H9 (cell line): ENCODE data around the gene PNPO. TPM values are rescaled to one million over a fixed set of nuclear protein-coding genes. Genes with fewer than 3 reads are reported as not detected.

Experiments used
- DNase-seq: peaks from one replicate; pipeline ENCODE4 v3.0.0-alpha.2; 2017
- H2AFZ ChIP-seq: one replicate; pipeline ENCODE4 v1.6.1; 2013; ENCODE audit warnings: mild to moderate bottlenecking, low read length, control low read depth, moderate library complexity
- H2AK5ac ChIP-seq: 2 replicates; pipeline ENCODE4 v1.6.1; 2013; ENCODE audit warnings: low read length, control low read depth, mixed read lengths; ENCODE audit not compliant: insufficient read length
- H2BK120ac ChIP-seq: one replicate; pipeline ENCODE4 v1.6.1; 2013; ENCODE audit warnings: low read depth, mild to moderate bottlenecking, low read length, control low read depth, inconsistent platforms; ENCODE audit not compliant: poor library complexity, severe bottlenecking
- H2BK12ac ChIP-seq: 2 replicates; pipeline ENCODE4 v1.6.1; 2013; ENCODE audit warnings: low read length, control low read depth, mixed read lengths, low read depth; ENCODE audit not compliant: insufficient read length
- H2BK15ac ChIP-seq: 2 replicates; pipeline ENCODE4 v1.6.1; 2013; ENCODE audit warnings: low read depth, low read length, control low read depth
- H2BK20ac ChIP-seq: one replicate; pipeline ENCODE4 v1.6.1; 2013; ENCODE audit warnings: low read depth, mild to moderate bottlenecking, low read length, control low read depth, inconsistent platforms; ENCODE audit not compliant: poor library complexity, severe bottlenecking
- H2BK5ac ChIP-seq: 2 replicates; pipeline ENCODE4 v1.6.1; 2013; ENCODE audit warnings: low read length, control low read depth, mixed read lengths; ENCODE audit not compliant: insufficient read length
- H3K14ac ChIP-seq: 2 replicates; pipeline ENCODE4 v1.6.1; 2013; ENCODE audit warnings: low read length, control low read depth; ENCODE audit not compliant: insufficient read depth
- H3K18ac ChIP-seq: 2 replicates; pipeline ENCODE4 v1.6.1; 2013; ENCODE audit warnings: low read depth, mild to moderate bottlenecking, mixed read lengths, low read length, control low read depth; ENCODE audit not compliant: insufficient read length
- H3K23ac ChIP-seq: 2 replicates; pipeline ENCODE4 v1.6.1; 2013; ENCODE audit warnings: low read length, control low read depth, mixed read lengths, low read depth; ENCODE audit not compliant: insufficient read length
- H3K23me2 ChIP-seq: 2 replicates; pipeline ENCODE4 v1.6.1; 2013; ENCODE audit warnings: low read depth, mild to moderate bottlenecking, mixed read lengths, low read length, control low read depth; ENCODE audit not compliant: insufficient read length, poor library complexity, severe bottlenecking
- H3K27ac ChIP-seq: 2 replicates; pipeline ENCODE4 v1.5.1; 2013; ENCODE audit warnings: low read length, control low read depth, mixed read lengths, low read depth; ENCODE audit not compliant: insufficient read length
- H3K27me3 ChIP-seq: 2 replicates; pipeline ENCODE4 v1.6.1; 2013; ENCODE audit warnings: low read length, control low read depth, inconsistent platforms; ENCODE audit not compliant: insufficient read depth
- H3K4ac ChIP-seq: 2 replicates; pipeline ENCODE4 v1.6.1; 2013; ENCODE audit warnings: low read depth, mild to moderate bottlenecking, control low read depth, inconsistent platforms, low read length, moderate library complexity
- H3K4me1 ChIP-seq: 2 replicates; pipeline ENCODE4 v1.6.1; 2013; ENCODE audit warnings: low read length, control low read depth, inconsistent platforms; ENCODE audit not compliant: insufficient read depth
- H3K4me2 ChIP-seq: 2 replicates; pipeline ENCODE4 v1.6.1; 2013; ENCODE audit warnings: low read length, control low read depth, mixed read lengths; ENCODE audit not compliant: insufficient read length, insufficient read depth
- H3K56ac ChIP-seq: 2 replicates; pipeline ENCODE4 v1.6.1; 2013; ENCODE audit warnings: low read depth, mild to moderate bottlenecking, mixed read lengths, low read length, control low read depth; ENCODE audit not compliant: insufficient read length
- H3K79me1 ChIP-seq: 2 replicates; pipeline ENCODE4 v1.6.1; 2013; ENCODE audit warnings: low read depth, mild to moderate bottlenecking, moderate library complexity, low read length, control low read depth, inconsistent platforms; ENCODE audit not compliant: insufficient read depth, poor library complexity, severe bottlenecking
- H3K79me2 ChIP-seq: 2 replicates; pipeline ENCODE4 v1.6.1; 2013; ENCODE audit warnings: low read length, control low read depth, inconsistent platforms; ENCODE audit not compliant: insufficient read depth
- H3K9ac ChIP-seq: 2 replicates; pipeline ENCODE4 v1.6.1; 2013; ENCODE audit warnings: low read length, control low read depth, mixed read lengths; ENCODE audit not compliant: insufficient read length; ENCODE audit errors: extremely low read depth
- H3K9me3 ChIP-seq: one replicate; pipeline ENCODE4 v1.6.1; 2013; ENCODE audit warnings: low read depth, low read length, inconsistent platforms; ENCODE audit not compliant: control insufficient read depth
- H3T11ph ChIP-seq: one replicate; pipeline ENCODE4 v1.6.1; 2013; ENCODE audit warnings: mild to moderate bottlenecking, low read length, control low read depth, inconsistent platforms
- H4K20me1 ChIP-seq: one replicate; pipeline ENCODE4 v1.6.1; 2013; ENCODE audit not compliant: control insufficient read depth, insufficient read length, insufficient read depth
- H4K5ac ChIP-seq: 2 replicates; pipeline ENCODE4 v1.6.1; 2013; ENCODE audit warnings: low read depth, mild to moderate bottlenecking, mixed read lengths, low read length, control low read depth; ENCODE audit not compliant: insufficient read length
- H4K8ac ChIP-seq: replicated peaks from 2 replicates; pipeline ENCODE4 v1.6.1; 2013; ENCODE audit warnings: low read length, control low read depth, mixed read lengths, low read depth; ENCODE audit not compliant: insufficient read length
- H4K91ac ChIP-seq: 2 replicates; pipeline ENCODE4 v1.6.1; 2013; ENCODE audit warnings: low read depth, mild to moderate bottlenecking, moderate library complexity, mixed read lengths, low read length, control low read depth; ENCODE audit not compliant: insufficient read length
- H3K27ac Mint-ChIP-seq, 3 experiments: 2 replicates in 2 of 3; 3 replicates in 1 of 3; pipeline ENCODE4 v1.8.0; 2020 to 2021; ENCODE audit warnings: mixed read lengths in 3 of 3, mild to moderate bottlenecking in 1 of 3, moderate library complexity in 1 of 3
- H3K27me3 Mint-ChIP-seq: 2 replicates; pipeline ENCODE4 v1.8.0; 2021; ENCODE audit warnings: low read depth, mild to moderate bottlenecking, moderate library complexity, mixed read lengths
- H3K36me3 Mint-ChIP-seq, 3 experiments: 2 replicates in 2 of 3; 3 replicates in 1 of 3; pipeline ENCODE4 v1.8.0; 2020 to 2021; ENCODE audit warnings: low read depth in 3 of 3, mixed read lengths in 3 of 3; ENCODE audit not compliant: insufficient read depth in 1 of 3
- H3K4me1 Mint-ChIP-seq, 2 experiments: 2 replicates each; pipeline ENCODE4 v1.8.0; 2020; ENCODE audit warnings: mixed read lengths in 2 of 2
- H3K4me3 Mint-ChIP-seq, 2 experiments: 2 replicates in 1 of 2; 3 replicates in 1 of 2; pipeline ENCODE4 v1.8.0; 2020 to 2021; ENCODE audit warnings: mild to moderate bottlenecking in 2 of 2, mixed read lengths in 2 of 2, moderate library complexity in 1 of 2
- H3K9me3 Mint-ChIP-seq, 2 experiments: 2 replicates in 1 of 2; 3 replicates in 1 of 2; pipeline ENCODE4 v1.8.0; 2020; ENCODE audit warnings: mild to moderate bottlenecking in 2 of 2, mixed read lengths in 2 of 2, moderate library complexity in 1 of 2
- CTCF ChIP-seq: fragments of 200-600 bp; sonication (generic); conservative IDR thresholded peaks from 3 replicates; pipeline ENCODE4 v1.8.0; 2021; ENCODE audit warnings: antibody characterized with exemption, mild to moderate bottlenecking
- WGBS: extraction: QIAGEN DNeasy Blood & Tissue Kit; methylation state at CpG from one replicate; pipeline ENCODE4 v1.1.7; 2013; ENCODE audit warnings: missing lambda C conversion rate, low lambda C conversion rate, mixed read lengths; ENCODE audit not compliant: insufficient read length; ENCODE audit errors: extremely low coverage; 5-methylcytosine and 5-hydroxymethylcytosine counted together
- total RNA-seq: library from RNA; stranded (reverse); gene quantifications from 2 replicates; pipeline ENCODE4 v1.2.1, GENCODE V29; 2021

The PNPO gene
- total RNA-seq, 1 experiment from 2014 or later = 6.7 TPM

GRCh38 chr17:47931848-47932247 lies 9.5 kb upstream of the PNPO start:
- Histone ChIP-seq H3K4me2 (no peak overlapping the region), H3T11ph (no peak overlapping the region), H3K27ac (no peak overlapping the region), H4K91ac (no peak overlapping the region), H2AFZ (no peak overlapping the region), H2BK15ac (no peak overlapping the region), H3K56ac (no peak overlapping the region), H3K9me3 (no peaks in the 10 kb centered on the region), H2BK5ac (no peak overlapping the region), H3K79me1 (no peaks in the 10 kb centered on the region), H3K18ac (no peak overlapping the region), H3K23ac (no peak overlapping the region), H3K4ac (no peak overlapping the region), H2BK20ac (no peak overlapping the region), H3K14ac (no peak overlapping the region), H2BK12ac (no peak overlapping the region), H4K8ac (no peak overlapping the region), H3K9ac (no peak overlapping the region), H2AK5ac (no peak overlapping the region), H3K27me3 (no peaks in the 10 kb centered on the region), H3K4me1 (no peaks in the 10 kb centered on the region), H4K20me1 (no peaks in the 10 kb centered on the region), H3K79me2 (no peaks in the 10 kb centered on the region), H4K5ac (no peak overlapping the region), H3K23me2 (no peaks in the 10 kb centered on the region), H2BK120ac (no peak overlapping the region)
- H3K27me3 Mint-ChIP-seq = peaks cover 4% of the 10 kb centered on the region; the same call in 1 of the 2 replicates
- no peak for DNase-seq
- H3K27ac Mint-ChIP-seq = peak overlapping the region in 1 of 3 experiments; percentile 10; a peak in 2 of 7 replicates
- no peak overlapping the region for H3K4me3 Mint-ChIP-seq
- no peak for TF ChIP-seq CTCF
- no peaks in the 10 kb centered on the region; a peak in 1 of 5 replicates for H3K9me3 Mint-ChIP-seq
- WGBS = no CpG with 5 or more reads among the region's 4 CpGs
- H3K4me1 Mint-ChIP-seq = no peaks in the 10 kb centered on the region
- peaks cover 6 to 20% (median 17%) of the 10 kb centered on the region in 3 experiments; a peak in 6 of 7 replicates for H3K36me3 Mint-ChIP-seq
